Measurements from ENCODE around the gene HSPD1. TPM values are rescaled to one million over a fixed set of nuclear protein-coding genes. Genes with fewer than 3 reads are reported as not detected.

HSPD1 gene
- total and polyA plus RNA-seq, 2 of the 13 experiments (the other 11 are each of a cell fraction or from before 2014, with no cell fraction given): 685 to 2,610 TPM

DNA sequence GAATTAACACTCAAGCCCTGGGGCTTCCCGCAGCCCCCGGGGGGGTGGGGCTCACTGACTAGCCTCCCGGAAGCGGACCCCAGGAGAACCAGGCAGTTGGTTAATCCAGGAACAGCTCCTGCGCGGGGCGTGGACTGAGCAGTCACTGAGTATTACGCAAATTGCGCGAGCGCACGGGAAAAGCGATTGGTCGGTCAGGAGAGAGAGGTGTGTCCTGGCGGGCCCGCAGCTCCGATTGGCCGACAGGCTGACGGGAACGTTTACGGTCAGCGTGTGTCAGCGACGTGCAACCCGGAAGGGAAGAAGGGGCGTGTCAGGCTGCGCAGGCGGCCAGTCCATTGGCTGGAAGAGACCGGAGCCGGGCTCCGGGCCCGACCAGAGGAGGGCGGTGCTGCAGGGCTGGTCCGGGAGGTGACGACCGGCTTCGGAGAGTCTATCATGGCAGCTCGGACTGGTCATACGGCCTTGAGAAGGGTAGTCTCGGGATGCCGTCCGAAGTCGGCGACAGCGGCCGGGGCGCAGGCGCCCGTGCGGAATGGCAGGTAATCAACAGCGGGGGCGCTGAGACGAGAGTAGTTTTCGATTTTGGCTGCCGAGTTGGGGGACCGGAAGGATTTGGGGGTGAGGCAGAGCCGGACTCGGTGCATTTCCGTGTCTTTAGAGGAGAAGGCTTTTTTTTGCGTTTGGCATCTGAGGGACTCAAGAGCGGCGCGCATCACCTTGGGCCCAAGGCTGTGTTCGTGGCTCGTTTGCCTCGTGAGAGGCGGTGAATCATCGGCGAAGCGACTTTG is 46.3 kb downstream of the HSPD1 start, which contains the start of gene COQ10B (continued):
- TF ChIP-seq, protein P1, sequence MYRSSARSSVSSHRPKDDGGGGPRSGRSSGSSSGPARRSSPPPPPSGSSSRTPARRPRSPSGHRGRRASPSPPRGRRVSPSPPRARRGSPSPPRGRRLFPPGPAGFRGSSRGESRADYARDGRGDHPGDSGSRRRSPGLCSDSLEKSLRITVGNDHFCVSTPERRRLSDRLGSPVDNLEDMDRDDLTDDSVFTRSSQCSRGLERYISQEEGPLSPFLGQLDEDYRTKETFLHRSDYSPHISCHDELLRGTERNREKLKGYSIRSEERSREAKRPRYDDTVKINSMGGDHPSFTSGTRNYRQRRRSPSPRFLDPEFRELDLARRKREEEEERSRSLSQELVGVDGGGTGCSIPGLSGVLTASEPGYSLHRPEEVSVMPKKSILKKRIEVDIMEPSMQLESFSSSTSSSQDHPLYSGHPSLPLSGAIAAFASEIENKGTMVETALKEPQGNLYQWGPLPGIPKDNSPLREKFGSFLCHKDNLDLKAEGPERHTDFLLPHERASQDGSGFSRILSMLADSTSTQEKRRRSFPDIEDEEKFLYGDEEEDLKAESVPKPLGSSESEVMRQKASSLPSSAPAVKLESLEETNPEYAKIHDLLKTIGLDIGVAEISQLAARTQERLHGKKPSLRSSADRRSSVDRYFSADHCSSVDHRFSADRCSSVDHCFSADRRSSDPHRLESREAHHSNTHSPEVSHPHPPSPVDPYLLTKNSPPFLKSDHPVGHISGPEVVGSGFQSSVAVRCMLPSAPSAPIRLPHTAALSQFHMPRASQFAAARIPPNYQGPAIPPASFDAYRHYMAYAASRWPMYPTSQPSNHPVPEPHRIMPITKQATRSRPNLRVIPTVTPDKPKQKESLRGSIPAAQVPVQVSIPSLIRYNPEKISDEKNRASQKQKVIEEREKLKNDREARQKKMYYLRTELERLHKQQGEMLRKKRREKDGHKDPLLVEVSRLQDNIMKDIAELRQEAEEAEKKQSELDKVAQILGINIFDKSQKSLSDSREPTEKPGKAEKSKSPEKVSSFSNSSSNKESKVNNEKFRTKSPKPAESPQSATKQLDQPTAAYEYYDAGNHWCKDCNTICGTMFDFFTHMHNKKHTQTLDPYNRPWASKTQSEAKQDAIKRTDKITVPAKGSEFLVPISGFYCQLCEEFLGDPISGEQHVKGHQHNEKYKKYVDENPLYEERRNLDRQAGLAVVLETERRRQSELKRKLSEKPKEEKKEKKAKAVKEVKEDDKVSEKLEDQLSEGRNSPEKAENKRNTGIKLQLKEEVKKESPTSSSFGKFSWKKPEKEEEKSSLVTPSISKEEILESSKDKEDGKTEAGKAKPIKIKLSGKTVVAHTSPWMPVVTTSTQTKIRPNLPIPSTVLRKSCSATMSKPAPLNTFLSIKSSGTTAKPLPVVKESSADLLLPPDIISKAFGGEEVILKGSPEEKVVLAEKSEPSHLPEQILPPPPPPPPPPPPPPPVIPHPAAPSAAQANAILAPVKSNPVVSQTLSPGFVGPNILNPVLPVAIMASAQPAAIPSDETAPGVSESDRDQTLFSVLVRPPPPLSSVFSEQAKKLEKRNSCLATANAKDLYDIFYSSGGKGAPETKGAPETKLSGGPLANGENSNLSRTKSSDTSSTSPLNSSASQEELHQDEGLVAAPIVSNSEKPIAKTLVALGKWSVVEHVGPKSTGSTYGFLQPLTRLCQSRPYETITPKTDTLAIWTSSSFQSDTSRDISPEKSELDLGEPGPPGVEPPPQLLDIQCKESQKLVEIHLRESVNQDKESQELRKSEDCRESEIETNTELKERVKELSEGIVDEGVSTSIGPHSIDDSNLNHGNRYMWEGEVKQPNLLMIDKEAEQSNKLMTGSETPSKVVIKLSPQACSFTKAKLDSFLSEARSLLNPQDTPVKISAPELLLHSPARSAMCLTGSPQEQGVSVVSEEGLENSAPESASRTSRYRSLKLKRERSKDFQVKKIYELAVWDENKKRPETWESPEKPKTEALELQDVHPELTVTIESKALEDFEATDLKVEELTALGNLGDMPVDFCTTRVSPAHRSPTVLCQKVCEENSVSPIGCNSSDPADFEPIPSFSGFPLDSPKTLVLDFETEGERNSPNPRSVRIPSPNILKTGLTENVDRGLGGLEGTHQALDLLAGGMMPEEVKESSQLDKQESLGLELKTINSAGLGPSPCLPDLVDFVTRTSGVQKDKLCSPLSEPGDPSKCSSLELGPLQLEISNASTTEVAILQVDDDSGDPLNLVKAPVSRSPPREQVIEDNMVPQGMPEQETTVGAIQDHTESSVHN (CRISPR knock-in tag; IDR thresholded peaks at IDR 0.05): peak; percentile 43; the same call in 1 of the 2 replicates
- TF ChIP-seq ZNF33A (CRISPR knock-in tag; IDR thresholded peaks at IDR 0.05; ENCODE audit: borderline replicate concordance): peak; percentile 65; the same call in 1 of the 2 replicates
- TF ChIP-seq, protein P2, sequence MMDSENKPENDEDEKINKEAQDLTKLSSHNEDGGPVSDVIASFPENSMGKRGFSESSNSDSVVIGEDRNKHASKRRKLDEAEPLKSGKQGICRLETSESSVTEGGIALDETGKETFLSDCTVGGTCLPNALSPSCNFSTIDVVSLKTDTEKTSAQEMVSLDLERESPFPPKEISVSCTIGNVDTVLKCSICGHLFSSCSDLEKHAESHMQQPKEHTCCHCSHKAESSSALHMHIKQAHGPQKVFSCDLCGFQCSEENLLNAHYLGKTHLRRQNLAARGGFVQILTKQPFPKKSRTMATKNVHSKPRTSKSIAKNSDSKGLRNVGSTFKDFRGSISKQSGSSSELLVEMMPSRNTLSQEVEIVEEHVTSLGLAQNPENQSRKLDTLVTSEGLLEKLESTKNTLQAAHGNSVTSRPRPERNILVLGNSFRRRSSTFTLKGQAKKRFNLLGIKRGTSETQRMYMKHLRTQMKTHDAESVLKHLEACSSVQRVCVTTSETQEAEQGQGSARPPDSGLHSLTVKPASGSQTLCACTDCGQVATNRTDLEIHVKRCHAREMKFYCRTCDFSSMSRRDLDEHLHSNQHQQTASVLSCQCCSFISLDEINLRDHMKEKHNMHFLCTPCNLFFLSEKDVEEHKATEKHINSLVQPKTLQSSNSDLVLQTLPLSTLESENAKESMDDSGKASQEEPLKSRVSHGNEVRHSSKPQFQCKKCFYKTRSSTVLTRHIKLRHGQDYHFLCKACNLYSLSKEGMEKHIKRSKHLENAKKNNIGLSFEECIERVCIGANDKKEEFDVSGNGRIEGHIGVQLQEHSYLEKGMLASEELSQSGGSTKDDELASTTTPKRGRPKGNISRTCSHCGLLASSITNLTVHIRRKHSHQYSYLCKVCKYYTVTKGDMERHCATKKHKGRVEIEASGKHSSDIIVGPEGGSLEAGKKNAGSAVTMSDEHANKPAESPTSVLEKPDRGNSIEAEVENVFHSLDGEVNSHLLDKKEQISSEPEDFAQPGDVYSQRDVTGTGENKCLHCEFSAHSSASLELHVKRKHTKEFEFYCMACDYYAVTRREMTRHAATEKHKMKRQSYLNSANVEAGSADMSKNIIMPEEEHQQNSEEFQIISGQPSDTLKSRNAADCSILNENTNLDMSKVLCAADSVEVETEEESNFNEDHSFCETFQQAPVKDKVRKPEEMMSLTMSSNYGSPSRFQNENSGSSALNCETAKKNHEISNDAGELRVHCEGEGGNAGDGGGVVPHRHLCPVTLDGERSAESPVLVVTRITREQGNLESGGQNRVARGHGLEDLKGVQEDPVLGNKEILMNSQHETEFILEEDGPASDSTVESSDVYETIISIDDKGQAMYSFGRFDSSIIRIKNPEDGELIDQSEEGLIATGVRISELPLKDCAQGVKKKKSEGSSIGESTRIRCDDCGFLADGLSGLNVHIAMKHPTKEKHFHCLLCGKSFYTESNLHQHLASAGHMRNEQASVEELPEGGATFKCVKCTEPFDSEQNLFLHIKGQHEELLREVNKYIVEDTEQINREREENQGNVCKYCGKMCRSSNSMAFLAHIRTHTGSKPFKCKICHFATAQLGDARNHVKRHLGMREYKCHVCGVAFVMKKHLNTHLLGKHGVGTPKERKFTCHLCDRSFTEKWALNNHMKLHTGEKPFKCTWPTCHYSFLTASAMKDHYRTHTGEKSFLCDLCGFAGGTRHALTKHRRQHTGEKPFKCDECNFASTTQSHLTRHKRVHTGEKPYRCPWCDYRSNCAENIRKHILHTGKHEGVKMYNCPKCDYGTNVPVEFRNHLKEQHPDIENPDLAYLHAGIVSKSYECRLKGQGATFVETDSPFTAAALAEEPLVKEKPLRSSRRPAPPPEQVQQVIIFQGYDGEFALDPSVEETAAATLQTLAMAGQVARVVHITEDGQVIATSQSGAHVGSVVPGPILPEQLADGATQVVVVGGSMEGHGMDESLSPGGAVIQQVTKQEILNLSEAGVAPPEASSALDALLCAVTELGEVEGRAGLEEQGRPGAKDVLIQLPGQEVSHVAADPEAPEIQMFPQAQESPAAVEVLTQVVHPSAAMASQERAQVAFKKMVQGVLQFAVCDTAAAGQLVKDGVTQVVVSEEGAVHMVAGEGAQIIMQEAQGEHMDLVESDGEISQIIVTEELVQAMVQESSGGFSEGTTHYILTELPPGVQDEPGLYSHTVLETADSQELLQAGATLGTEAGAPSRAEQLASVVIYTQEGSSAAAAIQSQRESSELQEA (CRISPR knock-in tag; IDR thresholded peaks at IDR 0.05; ENCODE audit: not compliant biosample characterization): peak; percentile 75
- TF ChIP-seq PAX8 (CRISPR knock-in tag; IDR thresholded peaks at IDR 0.05; ENCODE audit: borderline replicate concordance): no peak; the same call in 1 of the 2 replicates
- peak; percentile 25; the same call in 1 of the 2 replicates for TF ChIP-seq GZF1 (CRISPR knock-in tag; IDR thresholded peaks at IDR 0.05)
- TF ChIP-seq, protein P3, sequence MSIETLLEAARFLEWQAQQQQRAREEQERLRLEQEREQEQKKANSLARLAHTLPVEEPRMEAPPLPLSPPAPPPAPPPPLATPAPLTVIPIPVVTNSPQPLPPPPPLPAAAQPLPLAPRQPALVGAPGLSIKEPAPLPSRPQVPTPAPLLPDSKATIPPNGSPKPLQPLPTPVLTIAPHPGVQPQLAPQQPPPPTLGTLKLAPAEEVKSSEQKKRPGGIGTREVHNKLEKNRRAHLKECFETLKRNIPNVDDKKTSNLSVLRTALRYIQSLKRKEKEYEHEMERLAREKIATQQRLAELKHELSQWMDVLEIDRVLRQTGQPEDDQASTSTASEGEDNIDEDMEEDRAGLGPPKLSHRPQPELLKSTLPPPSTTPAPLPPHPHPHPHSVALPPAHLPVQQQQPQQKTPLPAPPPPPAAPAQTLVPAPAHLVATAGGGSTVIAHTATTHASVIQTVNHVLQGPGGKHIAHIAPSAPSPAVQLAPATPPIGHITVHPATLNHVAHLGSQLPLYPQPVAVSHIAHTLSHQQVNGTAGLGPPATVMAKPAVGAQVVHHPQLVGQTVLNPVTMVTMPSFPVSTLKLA (IDR thresholded peaks at IDR 0.05): peak; percentile 84
- TF ChIP-seq ZBTB1 (CRISPR knock-in tag; IDR thresholded peaks at IDR 0.05; ENCODE audit: borderline replicate concordance): peak; percentile 84; the same call in 1 of the 2 replicates
